Hepatocyte (in vitro differentiated cells): Measurements from ENCODE around the gene TLCD4.

ENCODE experiments used
- EZH2 ChIP-seq: fragments of 200-600 bp; sonication (generic); IDR thresholded peaks from 2 replicates; pipeline ENCODE4 v1.6.1; 2016; ENCODE audit warnings: antibody characterized with exemption, mild to moderate bottlenecking, borderline replicate concordance
- EZH2phosphoT487 ChIP-seq: fragments of 200-600 bp; sonication (generic); IDR thresholded peaks from one replicate; pipeline ENCODE4 v1.6.1; 2018; ENCODE audit warnings: antibody characterized with exemption, mild to moderate bottlenecking, low read depth, moderate library complexity; ENCODE audit not compliant: unreplicated experiment, severe bottlenecking
- TF ChIP-seq, protein P1 (sequence below): fragments of 200-600 bp; sonication (generic); IDR thresholded peaks from 2 replicates; pipeline ENCODE4 v1.5.1; 2016; ENCODE audit warnings: antibody characterized with exemption, mild to moderate bottlenecking; ENCODE audit not compliant: poor library complexity

DNA sequence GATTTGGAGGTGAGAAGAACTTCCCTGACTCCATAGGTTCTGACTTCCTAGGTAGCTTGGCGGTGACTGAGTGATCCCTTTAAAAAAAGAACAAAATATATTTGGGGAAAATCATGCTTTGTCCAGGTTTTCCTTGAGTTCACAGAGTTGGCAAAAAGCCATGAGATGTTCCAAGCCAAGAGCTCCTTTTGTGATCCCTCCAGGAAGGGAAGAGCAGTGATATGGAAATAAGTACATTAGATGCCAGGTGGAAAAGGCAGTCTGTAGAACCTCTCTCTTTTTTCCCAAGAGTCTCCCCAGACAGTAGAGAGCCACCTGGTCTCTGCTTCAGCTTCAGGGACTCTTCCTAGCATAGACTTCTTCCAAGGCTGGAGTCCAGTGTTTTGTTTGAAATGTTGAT is 10.2 kb downstream of the TLCD4 start:
- TF ChIP-seq, protein P1, sequence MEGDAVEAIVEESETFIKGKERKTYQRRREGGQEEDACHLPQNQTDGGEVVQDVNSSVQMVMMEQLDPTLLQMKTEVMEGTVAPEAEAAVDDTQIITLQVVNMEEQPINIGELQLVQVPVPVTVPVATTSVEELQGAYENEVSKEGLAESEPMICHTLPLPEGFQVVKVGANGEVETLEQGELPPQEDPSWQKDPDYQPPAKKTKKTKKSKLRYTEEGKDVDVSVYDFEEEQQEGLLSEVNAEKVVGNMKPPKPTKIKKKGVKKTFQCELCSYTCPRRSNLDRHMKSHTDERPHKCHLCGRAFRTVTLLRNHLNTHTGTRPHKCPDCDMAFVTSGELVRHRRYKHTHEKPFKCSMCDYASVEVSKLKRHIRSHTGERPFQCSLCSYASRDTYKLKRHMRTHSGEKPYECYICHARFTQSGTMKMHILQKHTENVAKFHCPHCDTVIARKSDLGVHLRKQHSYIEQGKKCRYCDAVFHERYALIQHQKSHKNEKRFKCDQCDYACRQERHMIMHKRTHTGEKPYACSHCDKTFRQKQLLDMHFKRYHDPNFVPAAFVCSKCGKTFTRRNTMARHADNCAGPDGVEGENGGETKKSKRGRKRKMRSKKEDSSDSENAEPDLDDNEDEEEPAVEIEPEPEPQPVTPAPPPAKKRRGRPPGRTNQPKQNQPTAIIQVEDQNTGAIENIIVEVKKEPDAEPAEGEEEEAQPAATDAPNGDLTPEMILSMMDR = no peak
- TF ChIP-seq EZH2phosphoT487 = no peak
- TF ChIP-seq EZH2 = no peak
